ENCODE measurements around the gene ATP11A.
"Not testable (repeated sequence)": the region's sequence is repeated elsewhere in the genome, so short reads cannot be mapped to it uniquely, and the experiment has no call there.

GRCh38 chr13:112709316-112709715 lies 19.5 kb downstream of the ATP11A start:
- not testable (repeated sequence) for TF ChIP-seq CTCF, POLR2A (IDR thresholded peaks at IDR 0.05)

Measured in thyroid gland (tissue), 4 donors.